OCI-M2 (cell line): ENCODE measurements around the gene CHN1.

Source experiments
- DNase-seq: peaks from one replicate; lab custom pipeline; 2025; ENCODE audit not compliant: unreplicated experiment; lab: John Stamatoyannopoulos, UW

Gene CHN1

DNA sequence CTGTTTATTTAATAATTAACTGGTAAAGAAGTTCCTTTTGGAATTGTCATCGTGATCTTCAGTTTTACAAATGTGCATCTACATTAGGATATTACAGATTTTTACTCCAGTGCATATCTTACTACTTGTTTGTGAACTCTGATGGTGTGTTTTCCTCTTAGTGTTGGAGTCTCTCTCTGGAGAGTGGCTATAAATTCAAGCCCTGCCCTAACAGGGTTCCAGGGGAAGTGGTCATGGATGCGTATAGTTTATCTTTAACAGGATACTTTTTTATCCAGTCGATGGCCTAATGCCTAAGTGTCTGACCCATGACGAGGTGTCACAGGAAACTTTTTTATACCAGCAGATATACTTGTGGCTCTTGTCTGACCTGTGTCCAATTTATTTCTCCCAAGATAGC is 75.4 kb downstream of the CHN1 start:
- DNase-seq = no peak

DNA sequence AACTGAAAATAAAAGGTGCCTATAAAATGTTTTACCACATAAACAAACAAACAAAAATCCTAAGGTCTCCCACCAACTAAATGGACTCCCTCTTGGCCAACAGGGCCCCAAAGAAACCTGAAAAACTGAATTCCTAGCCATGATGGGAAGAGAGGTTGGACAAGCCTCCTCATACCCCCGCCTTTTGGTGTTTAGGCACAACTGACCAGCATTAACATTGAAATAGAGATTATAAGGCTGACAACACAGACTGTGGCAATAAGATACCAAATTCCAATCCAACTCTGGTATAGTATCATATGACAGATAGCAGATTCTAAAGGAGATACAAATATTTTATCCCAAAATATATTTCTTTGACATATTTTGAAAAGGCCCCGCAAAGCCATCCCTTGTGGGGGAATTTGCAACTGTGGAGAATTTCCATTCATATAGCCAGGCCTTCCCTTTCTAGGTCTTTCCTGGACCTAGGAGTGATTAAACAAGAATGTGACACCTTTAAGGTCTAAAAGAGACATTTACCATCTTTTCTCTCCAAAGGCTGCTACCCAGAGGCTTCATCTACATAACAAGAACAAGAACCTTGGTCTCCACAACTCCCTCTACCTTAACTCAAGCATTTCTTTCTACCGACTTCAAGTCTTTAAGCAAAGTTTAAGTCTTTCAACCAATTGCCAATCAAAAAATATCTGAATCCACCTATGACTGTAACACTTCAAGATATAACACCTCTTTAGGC is 80.0 kb downstream of the CHN1 start:
- DNase-seq = no peak

DNA sequence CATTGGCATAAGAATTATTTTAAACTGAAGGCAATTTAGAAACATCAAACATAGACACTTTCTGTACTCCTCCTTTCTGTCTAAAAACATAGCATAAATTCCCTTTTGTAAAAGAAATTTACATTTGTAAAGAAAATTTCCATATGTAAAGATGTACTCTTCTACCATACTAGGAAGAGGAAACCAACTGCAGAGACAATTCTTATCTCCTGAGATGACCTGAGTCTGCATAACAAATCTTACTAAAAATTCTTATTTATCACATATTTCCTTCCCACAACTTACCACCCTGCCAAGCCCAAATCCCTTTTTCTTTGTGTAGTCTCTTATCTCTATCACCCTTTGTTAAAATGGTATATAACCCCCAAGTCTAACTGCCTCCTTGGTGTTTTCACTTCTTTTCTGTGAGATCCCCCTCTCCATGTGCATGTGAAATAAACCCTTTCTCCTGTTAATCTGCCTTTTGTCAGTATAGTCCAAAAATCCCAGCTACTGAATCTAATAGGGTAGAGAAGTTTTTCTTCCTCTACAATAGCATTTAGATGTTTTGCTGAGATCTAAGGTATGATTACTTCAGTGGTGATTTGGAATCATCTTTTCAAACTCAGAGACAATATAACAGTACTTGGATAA is 81.0 kb downstream of the CHN1 start:
- DNase-seq = no peak

DNA sequence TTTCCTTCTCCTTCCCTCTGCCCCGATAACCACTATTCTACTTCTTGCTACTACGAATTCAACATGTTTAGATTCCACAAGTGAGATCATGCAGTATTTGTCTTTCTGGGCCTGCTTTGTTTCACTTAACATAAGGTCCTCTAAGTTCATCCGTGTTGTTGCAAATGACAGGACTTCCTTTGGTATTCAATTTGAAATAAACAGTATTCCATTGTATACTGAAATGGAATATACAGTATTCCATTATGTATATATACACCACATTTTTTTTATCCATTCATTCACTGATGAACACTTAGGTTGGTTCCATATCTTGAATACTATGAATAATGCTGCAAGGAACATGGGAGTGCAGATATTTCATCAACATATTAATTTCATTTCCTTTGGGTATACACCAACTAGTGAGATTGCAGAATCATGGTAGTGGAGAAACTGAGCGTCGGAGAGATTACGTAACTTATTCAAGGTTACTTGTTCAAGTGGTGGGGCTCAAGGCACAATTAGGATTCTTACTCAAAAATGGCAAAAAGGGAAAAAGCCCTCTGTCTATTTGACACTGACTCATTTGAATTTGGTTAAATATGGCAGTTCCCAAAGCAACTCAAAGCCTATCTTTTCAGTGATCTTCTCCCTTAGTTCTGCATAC is 85.1 kb downstream of the CHN1 start:
- DNase-seq = no peak

DNA sequence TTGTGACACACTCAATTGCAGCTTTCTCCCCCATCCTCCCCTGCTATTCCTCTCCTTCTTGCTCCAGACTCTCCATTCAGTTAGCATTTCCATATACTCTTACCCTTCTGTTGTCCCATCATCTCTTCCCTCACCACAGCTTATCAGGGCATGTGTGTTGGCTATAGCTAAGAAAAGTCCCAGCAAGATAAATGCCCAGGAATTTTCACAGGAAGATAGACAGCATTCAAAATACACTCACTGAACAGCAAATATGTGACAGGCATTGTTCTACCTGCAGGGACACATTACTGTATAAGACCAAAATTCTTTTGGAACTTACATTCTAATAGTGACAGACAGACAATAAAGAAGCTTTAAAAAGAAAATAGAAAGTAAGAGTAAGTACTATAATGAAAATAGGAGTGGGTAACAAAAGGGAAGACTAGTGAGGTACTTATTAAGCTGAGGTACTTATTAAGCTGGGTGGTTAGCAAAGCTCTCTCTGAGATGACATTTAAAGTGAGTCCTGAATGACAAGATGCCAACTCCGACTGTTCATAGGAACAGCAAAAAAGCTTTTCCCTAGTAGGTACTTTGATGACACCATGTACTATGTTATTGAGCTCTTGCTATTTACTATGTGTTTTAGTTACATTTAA is 86.2 kb downstream of the CHN1 start:
- no peak for DNase-seq

DNA sequence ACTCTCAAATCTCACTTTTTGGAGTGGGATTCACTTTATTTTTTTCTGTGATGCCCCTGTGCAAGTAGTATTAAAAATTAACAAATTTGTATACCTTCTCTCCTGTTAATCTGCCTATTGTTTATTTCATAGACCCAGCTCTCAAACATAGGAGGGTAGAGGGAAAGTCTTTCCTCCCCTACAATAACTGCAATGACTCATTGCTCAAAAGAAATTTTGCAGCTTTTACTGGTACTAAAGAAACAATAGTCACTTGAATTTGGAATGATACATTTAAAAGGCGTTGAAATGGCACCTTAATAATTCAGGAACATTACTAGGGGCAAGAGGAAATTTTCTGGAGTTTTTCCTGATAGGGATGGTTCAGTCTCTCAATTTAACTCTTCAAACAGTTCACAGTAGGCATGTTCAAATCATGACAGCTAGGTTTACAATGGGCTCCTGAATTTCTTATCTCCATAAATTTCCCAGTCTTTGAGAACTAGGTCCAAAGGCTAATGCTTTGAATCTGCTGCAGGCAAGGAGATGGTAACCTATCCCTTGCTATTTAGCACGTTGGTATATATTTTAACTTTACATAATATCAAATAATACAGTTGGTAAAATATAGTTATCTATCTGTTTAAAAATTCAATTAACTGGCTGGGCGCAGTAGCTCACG is 88.8 kb downstream of the CHN1 start:
- no peak for DNase-seq

DNA sequence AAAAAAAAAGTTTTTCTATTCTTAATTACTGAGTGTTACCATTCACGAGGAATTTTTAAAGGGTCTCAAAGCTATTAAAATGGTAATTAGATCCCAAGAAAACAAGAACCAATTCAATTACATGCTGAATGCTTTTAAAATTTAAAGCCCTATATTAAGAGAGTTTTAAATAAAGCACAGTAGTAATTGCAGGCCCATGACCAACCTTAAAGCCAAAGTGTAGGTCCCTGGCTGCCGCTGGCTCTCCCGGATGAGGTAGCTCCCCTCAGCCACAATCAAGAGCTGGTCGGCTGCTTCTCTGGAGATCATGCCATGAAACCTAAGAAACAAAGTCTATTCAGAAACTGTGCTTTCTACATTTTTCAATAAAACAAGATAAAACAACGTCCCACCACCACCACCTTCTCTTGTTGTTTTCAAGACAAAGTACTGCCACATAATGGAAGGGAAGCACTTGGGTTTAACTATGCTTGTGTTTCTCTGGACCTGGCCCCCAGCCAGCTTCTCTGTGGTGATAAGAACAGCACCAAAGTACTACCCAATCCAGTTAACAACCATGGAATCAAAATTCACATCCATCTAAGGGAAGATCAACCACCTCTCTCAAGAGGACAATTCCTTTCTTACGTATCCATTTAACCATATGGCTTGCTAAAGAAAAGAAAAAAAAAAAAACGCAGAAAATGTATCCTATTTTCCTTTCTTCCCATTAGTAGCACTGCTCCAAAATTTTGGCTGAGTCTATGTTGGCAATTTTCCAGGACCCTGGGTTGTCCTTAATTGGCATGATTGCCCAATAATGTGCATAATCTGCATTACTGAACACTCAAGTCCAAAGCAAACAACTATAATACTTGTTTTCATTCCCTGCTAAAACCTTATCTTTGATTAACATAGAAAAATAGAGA is 90.1 kb downstream of the CHN1 start:
- DNase-seq = no peak

DNA sequence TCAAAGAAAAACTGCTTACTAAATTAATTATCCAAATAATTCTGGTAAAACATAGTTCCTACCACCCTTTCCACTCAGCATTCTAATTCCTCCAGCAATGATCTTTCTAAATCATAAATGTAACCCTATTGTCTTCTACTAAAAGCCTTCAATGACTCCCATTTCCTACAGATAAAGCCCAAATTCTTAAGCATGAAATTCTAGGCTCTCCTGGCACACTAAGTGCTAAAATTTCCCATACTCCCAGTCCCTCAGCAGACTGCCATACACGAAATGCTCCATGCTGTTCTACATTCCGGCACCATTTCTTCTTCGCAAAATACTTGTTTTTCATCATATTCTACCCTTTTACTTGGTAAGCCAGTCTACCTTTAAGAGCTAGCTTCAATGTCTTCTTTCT is 96.9 kb downstream of the CHN1 start:
- DNase-seq = no peak

DNA sequence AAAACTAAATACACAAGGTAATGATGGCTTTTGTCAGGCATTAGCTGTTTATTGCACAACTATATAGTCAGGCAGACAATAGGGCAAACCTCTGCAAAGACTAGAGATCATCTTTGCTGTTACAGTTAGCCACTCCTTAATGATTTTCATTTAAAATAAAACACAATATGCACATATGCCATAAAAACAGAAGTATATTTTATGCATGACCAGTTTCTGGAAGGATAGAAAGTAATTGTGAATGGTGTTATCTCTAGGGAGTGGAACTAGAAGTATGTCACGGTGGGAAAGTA is 102.0 kb downstream of the CHN1 start:
- DNase-seq = no peak

DNA sequence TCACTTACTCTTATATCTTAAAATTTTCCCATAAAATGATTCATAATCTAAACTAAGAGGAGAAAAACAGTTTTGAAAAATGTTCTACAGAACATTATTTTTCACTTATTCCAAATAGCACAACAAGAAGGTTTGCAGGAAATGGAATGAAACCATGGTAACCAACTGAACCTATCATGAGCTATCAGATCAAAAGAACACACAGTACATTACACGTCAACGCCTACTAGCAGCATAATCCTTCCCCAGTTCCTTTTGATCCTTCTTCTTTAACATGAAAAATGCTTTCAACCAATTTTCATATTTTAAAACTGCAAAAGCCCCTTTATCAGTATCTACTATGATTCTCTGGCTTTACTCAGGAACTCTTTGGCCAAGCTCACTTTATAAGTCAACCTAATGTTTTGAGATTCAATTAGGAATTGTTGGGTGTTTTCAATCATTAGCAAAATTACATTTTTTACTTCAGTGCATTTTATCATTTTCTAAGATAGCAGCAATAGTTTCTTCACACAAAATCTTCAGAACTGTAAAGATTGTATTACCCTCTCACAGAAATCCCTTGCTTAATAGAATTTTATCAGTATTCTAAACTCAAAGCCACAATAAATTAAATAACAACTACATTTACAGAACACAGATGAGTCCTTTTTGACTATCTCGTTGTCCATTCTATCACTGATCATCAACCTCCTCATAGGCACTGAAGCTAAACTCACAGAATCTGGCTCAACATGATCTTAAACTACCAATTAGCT is 102.5 kb downstream of the CHN1 start:
- DNase-seq = no peak

DNA sequence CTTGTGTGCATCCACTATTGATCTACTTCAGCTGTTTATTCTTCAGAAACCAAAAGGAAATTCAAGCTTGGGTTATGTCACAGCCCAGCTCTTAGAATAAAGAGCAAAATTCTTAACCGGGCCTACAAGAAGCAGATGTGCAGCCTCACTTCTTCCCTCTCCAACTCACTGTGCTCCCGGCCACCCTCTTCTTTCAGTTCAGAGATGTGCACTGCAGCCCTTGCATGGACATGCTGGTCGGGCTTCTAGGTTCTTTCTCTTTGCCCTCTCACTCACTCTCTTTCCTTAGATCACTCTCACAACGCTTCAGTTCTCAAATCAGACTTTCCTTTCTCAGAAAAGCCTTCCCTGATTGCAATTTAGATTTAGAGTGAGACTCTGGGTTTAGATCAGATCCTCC is 104.1 kb downstream of the CHN1 start:
- no peak for DNase-seq

DNA sequence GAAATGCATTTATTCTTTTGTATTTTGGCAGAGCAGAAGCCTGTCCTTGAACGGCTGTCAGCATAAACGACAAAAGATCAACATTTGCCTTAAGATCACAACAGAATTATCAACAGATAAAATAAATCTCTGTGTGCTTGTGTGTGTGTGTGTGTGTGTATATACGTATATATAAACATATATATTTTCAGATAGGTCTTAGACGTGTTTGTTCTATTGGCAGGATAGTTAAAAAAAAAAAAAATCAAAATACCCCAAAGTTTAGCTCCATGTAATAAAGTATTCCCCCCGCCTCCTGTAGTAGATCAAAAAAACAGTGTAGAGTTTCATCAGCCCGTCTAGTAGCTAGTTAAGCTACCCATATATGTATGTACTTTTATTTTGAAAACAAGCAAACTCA is 107.9 kb downstream of the CHN1 start:
- no peak for DNase-seq

DNA sequence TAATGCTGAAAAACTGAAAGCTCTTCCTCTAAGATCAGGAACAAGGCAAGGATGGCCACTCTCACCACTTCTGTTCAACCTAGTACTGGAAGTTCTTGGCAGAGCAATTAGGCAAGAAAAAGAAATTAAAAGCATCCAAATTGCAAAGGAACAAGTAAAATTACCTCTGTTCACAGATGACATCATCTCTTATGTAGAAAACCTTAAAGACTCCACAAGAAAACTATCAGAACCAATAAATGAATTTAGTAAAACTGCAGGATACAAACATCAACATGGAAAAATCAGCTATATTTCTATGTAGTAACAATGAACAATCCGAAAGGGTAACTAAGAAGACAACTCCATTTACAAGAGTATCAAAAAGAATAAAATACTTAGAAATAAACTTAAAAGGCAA is 112.2 kb downstream of the CHN1 start:
- DNase-seq = no peak

DNA sequence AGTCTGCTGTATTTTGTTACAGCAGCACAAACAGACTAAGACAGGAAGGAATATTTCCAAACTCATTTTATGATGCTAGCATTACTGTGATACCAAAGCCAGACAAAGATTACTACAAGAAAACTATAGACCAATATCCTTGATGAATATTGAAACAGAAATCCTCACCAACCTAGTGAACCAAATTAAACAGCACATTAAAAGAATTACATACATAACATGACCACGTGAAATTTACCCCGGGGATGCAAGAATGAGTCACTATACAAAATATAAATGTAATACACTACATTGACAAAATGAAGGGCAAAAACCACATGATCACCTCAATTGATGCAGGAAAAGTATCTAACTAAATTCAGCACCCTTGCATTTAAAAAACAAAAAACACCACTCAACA is 112.6 kb downstream of the CHN1 start:
- DNase-seq = no peak

DNA sequence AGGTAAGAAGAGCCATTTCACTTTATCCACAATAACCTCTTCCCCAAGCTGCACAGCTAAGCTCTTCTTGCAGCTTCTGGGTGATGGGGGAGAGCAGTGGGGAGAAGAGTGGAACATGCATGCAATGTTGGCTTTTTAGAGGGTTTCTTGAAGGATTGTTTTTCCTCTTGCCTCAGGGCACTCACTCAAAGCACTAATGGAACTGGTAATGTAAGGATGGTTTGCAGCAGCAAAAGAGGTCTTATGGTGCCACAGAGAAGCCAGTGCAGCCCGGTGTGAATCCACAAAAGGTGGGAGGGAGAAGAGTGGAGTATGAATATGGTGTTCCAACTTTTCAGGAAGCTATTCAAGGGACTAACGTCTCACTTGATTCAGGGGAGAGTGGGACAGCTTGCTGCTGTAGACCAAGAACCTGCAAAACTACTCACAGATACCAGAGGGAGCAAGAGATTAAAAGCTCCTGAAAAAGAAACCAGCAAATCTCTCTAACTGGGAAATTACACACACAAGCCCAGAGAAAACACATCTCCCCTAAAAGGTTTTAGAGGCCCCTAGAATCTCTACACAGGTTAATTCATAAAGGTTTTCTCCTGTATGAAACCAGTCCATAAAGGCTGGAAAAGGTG is 116.4 kb downstream of the CHN1 start:
- DNase-seq = no peak

DNA sequence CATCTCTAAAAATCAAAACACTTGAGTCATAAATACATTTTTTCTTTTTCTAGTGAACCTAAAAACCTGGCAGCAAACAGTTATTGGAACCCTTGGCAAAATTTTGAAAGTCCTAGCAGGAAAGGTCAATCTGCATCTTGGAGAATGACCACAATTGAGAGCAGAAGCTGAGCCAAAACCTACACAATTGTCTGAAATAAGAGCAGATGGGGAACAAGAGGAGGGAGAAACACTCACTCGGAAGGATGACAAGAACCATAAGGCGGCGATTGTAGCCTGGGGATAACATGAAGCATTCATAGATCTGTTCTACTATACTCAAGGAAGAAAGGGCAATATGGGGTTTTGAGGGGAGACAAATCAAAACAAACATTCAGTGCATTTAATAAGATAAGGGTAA is 117.0 kb downstream of the CHN1 start:
- no peak for DNase-seq

DNA sequence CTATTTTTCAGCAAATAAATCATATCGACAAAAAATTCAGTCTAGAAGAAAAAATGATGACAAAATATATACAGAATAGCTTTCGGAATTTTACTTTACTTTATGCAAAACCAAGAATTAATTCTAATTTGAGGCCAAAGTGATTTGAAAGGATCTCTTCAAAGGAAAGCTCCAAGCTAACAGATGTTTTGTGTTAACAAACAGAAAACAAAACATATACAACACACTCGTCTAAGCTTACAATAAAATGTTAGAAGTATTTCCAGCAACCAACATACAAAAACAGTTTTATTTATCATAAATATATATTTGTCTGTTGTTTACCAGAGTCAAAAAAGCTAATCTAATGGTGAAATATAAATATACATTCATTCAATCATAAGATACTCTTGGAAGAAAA is 122.8 kb downstream of the CHN1 start:
- DNase-seq = no peak

DNA sequence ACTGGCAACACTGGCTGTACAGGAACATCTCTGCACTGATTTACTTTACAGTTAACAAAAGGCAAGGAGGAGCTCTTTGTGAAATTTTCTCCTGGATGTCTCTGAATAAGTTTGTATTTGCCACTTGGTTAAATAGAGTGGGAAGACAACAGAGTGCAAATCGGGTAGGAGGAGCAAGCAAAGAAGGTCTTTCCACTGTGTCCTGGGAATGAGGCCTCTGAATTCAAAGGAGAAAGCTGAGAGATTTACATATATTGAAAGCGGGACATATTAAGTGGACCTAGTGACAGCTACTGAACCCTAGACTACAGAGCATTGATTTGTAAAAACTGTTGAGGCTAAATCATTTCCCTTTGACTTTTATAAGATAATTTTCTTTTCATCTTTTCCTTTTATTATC is 123.5 kb downstream of the CHN1 start:
- no peak for DNase-seq

DNA sequence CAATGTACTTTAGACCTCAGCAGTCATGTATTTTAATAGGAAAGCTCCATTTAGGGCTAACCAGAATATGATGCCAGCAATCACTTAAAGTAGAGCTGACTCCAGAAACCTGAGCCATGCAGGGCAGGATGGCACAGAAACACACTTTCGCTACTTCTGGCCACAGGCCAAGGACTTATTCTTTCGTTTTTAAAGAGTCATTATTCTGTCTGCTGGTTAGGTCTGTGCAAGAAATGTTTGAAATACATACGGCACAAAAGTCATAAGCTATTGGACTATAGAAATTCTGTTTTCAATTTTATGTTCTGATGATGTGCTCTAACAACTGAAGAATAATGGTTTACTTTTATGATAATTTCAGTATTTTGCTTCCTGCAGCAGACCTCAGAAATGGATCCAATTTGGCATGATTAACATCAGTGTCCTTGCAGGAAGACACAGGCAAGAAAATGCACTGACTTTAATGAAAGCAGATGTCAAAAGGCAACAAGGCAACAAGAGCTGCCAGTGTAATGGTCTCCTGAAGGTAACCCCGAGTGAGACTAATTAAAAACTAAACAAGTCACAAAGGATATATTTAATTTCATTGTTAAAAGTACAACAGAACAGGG is 126.5 kb downstream of the CHN1 start:
- no peak for DNase-seq
